Heart left ventricle (tissue), 16 donors: ENCODE measurements around the gene ZNF865. TPM values are rescaled to one million over a fixed set of nuclear protein-coding genes. Genes with fewer than 3 reads are reported as not detected.
"Not testable (repeated sequence)": the region's sequence is repeated elsewhere in the genome, so short reads cannot be mapped to it uniquely, and the experiment has no call there.

Source experiments
- ATAC-seq, 4 donors: fragments of 200-7000 bp; cut with Tn5 transposase; one replicate each; pipeline ENCODE4 v1.9.1; 2020 to 2022; ENCODE audit warnings: moderate library complexity in 4 of 4, mild to moderate bottlenecking in 3 of 4, moderate number of reproducible peaks in 1 of 4
- DNase-seq, 5 donors: peaks; one replicate each; pipeline ENCODE4 v3.0.0-alpha.2; 2020
- H3K27ac ChIP-seq, 12 donors: fragments of 200-600 bp; sonication (generic) in 4 of 12; one replicate each; pipeline versions ENCODE4 v1.5.0 to v1.8.0; 2016 to 2022; ENCODE audit warnings: mild to moderate bottlenecking in 2 of 12
- H3K27me3 ChIP-seq, 9 donors: fragments of 200-600 bp; sonication (generic) in 2 of 9; one replicate each; pipeline versions ENCODE4 v1.5.1 to v1.8.0; 2016 to 2022; ENCODE audit warnings: mild to moderate bottlenecking in 3 of 9
- H3K36me3 ChIP-seq, 9 donors: fragments of 200-600 bp; sonication (generic) in 2 of 9; one replicate each; pipeline versions ENCODE4 v1.5.0 to v1.8.0; 2018 to 2022; ENCODE audit warnings: mild to moderate bottlenecking in 2 of 9
- H3K4me1 ChIP-seq, 12 donors: fragments of 200-600 bp; sonication (generic) in 4 of 12; one replicate each; pipeline versions ENCODE4 v1.5.0 to v1.8.0; 2016 to 2022; ENCODE audit warnings: mild to moderate bottlenecking in 3 of 12
- H3K4me3 ChIP-seq, 12 donors: fragments of 200-600 bp; sonication (generic) in 4 of 12; one replicate each; pipeline versions ENCODE4 v1.5.0 to v1.8.0; 2017 to 2022; ENCODE audit warnings: mild to moderate bottlenecking in 9 of 12, moderate library complexity in 4 of 12
- H3K9me3 ChIP-seq, 12 donors: fragments of 200-600 bp; sonication (generic) in 4 of 12; one replicate each; pipeline versions ENCODE4 v1.5.0 to v1.8.0; 2016 to 2022; ENCODE audit warnings: mild to moderate bottlenecking in 1 of 12
- CTCF ChIP-seq, 12 donors: fragments of 200-600 bp; sonication (generic) in 4 of 12; IDR thresholded peaks; one replicate each; pipeline versions ENCODE4 v1.5.0 to v1.8.0; 2018 to 2022; ENCODE audit warnings: antibody characterized with exemption in 12 of 12, mild to moderate bottlenecking in 5 of 12
- POLR2A ChIP-seq, 2 donors: fragments of 450-650 bp; IDR thresholded peaks; one replicate each; pipeline ENCODE4 v1.6.1; 2017; ENCODE audit warnings: antibody characterized with exemption in 2 of 2, mild to moderate bottlenecking in 2 of 2, moderate library complexity in 2 of 2
- WGBS, 4 donors: extraction: QIAGEN DNeasy Blood & Tissue Kit in 2 of 4; methylation state at CpG; one replicate each; pipeline versions ENCODE4 v1.1.5 to v1.1.7; 2013 to 2018; 5-methylcytosine and 5-hydroxymethylcytosine counted together
- intact Hi-C, 10 donors: fragments of 100-400 bp; cut with DNase I; formaldehyde crosslinking; loops; one replicate each; pipeline versions ENCODE4 v1.11.1 to v1.14.2; 2022
- polyA plus RNA-seq, 2 donors: library from polyadenylated mRNA; stranded (reverse); fragments of 200-250 nt; gene quantifications; one replicate each; pipeline ENCODE4 v1.2.3, GENCODE V29; 2013
- total RNA-seq, 9 donors: library from RNA; depleted of rRNA in 2 of 9; stranded (reverse); fragments of >200 nt in 2 of 9; fragmentation: NEBNext Ultra II Directional in 3 of 9; extraction: Animal tissue kit (Norgen Biotek cat#: 25700) in 3 of 9; gene quantifications; one replicate each; pipeline versions ENCODE4 v1.1.0 to v1.2.4, GENCODE V29; 2016 to 2023
- donor health status: ischemic (EF 13 %, LVEDD 7.1; RV severe dilation, severe dysfunction).
- donor health status: healthy with polysubstance abuse.
- donor health status: DM: no; HTN: yes; CAD: no.
- donor health status: DM: no; HTN: no; CAD: no.
- donor health status: ischemic (EF 25% LVEDD 6.9; RV normal size, moderate dysfunction).
- donor health status: ischemic (EF 25% LVEDD 5.7; RV mildly dilated, moderate dysfunction).
- donor health status: healthy.
- donor health status: DM: yes; HTN: yes; CAD: no.
- donor health status: ischemic (EF 35%, LVEDD 5.7; RV mildly dilated, moderate dysfunction).
- donor health status: nonischemic (EF 11% LVEDD 7.7; RV severe dilation, severe dysfunction).
- donor health status: DM: yes; HTN: yes; CAD: no.
- donor health status: PGD.
- donor health status: ischemic (EF 29% LVEDD 5.4; RV normal size, mild dysfunction).
- donor health status: nonischemic (EF 23%, LVEDD 6.1; RV moderate dilation, normal function).

Gene ZNF865
- total and polyA plus RNA-seq, 11 donors, result 11.4 to 24.3 (median 14.2) TPM

GRCh38 chr19:55580628-55581144 lies 24.8 kb upstream of the ZNF865 start, which contains the start of gene ZNF579:
TSS of gene ZNF579 (minus strand) at chr19:55580848. CDS start at chr19:55579639, 1,209 bp downstream.
- TF ChIP-seq POLR2A (IDR thresholded peaks at IDR 0.05), result no peak
- TF ChIP-seq CTCF (IDR thresholded peaks at IDR 0.05), result no peak
- DNase-seq (peak; percentile 89 to 91 (median 90)), ATAC-seq (peak; percentile 78 to 92 (median 86))
- Histone ChIP-seq H3K9me3 (no peaks in the 10 kb centered on the region), H3K27me3 (peaks cover 0 to 3% (median 0%) of the 10 kb centered on the region in 9 donors), H3K36me3 (peaks cover 0 to 26% (median 16%) of the 10 kb centered on the region in 9 donors), H3K27ac (peak within 1 kb of the TSS; percentile 89 to 99 (median 94)), H3K4me1 (peaks cover 0 to 25% (median 12%) of the 10 kb centered on the region in 12 donors), H3K4me3 (peak within 1 kb of the TSS; percentile 74 to 97 (median 90))
- 0 to 2% (median 1%) methylated on average over 9 to 24 of the region's 24 CpGs for WGBS, 4 donors
- intact Hi-C loops, result loop anchor here in 3 of 10 donors (2.0 to 5.0 kb wide), 4 partner anchors 33 to 64 kb away; partner anchors contain the start of gene SBK3 (in 1 of the 3)

DNA sequence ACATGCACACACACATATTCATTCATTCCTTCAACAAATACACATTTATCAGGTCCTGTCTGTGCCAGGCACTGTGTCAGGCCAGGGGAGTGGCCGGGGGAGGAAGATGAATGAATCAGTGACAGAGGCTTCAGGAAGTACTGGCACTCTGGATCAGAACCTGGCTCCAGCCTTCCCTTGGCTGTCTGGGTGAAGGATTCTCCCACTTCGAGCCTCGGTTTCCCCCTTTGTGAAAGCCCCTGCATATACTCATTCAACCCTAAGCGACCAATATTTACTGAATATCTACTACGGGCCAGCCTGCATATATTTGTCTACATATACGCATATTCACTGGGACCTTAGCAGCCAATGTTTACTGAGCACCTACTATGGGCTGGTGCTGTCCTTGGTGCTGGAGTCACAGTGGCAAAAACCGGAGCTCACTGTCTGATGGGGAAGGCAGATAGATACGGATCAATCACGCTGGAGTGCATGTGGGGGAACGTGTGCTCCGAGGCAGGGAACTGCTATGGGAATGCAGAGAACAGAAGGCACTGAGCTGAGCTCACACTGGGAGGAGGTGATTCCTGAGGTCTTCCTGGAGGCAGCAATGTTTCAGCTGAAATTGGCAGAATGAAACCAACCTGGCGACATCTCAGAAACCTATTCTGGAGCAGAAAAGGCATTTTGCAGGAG lies 24.2 kb upstream of the ZNF865 start:
- DNase-seq, result no peak
- Histone ChIP-seq H3K4me1 (peaks cover 0 to 31% (median 16%) of the 10 kb centered on the region in 12 donors), H3K27ac (peak overlapping the region; percentile 89 to 99 (median 94)), H3K36me3 (peaks cover 0 to 26% (median 16%) of the 10 kb centered on the region in 9 donors), H3K9me3 (no peaks in the 10 kb centered on the region), H3K4me3 (peak overlapping the region; percentile 74 to 97 (median 90)), H3K27me3 (peaks cover 0 to 8% (median 0%) of the 10 kb centered on the region in 9 donors)
- TF ChIP-seq CTCF (IDR thresholded peaks at IDR 0.05) (no peak), POLR2A (IDR thresholded peaks at IDR 0.05) (no peak)
- 31 to 41% (median 36%) methylated on average over 12 of the region's 12 CpGs for WGBS, 4 donors
- ATAC-seq, result no peak
- intact Hi-C loops, result loop anchor here in 3 of 10 donors (2.0 to 5.0 kb wide), 4 partner anchors 34 to 64 kb away; partner anchors contain the start of gene SBK3 (in 1 of the 3)

GRCh38 chr19:55581823-55582223 lies 23.6 kb upstream of the ZNF865 start:
- Histone ChIP-seq H3K27ac (peak overlapping the region in 2 of 12 donors; percentile 13 to 94), H3K4me3 (no peak overlapping the region), H3K36me3 (peaks cover 0 to 25% (median 13%) of the 10 kb centered on the region in 9 donors), H3K4me1 (peaks cover 0 to 36% (median 22%) of the 10 kb centered on the region in 12 donors), H3K27me3 (peaks cover 0 to 10% (median 0%) of the 10 kb centered on the region in 9 donors), H3K9me3 (no peaks in the 10 kb centered on the region)
- 17 to 29% (median 26%) methylated on average over 6 of the region's 6 CpGs for WGBS, 4 donors
- TF ChIP-seq POLR2A (IDR thresholded peaks at IDR 0.05) (no peak), CTCF (IDR thresholded peaks at IDR 0.05) (no peak)
- DNase-seq (no peak), ATAC-seq (no peak)
- intact Hi-C loops, result loop anchor here in 3 of 10 donors (2.0 to 5.0 kb wide), 4 partner anchors 35 to 65 kb away; partner anchors contain the start of gene SBK3 (in 1 of the 3)

- H3K9me3 ChIP-seq, DNase-seq, H3K4me3 ChIP-seq, ATAC-seq: not testable (repeated sequence)
- H3K4me1 ChIP-seq, result peaks cover 0 to 41% (median 24%) of the 10 kb centered on the region in 12 donors
- peaks cover 0 to 21% (median 10%) of the 10 kb centered on the region in 9 donors for H3K36me3 ChIP-seq
- peak overlapping the region in 1 of 12 donors; percentile 13 for H3K27ac ChIP-seq
- intact Hi-C loops, result loop anchor here in 2 of 10 donors (5.0 kb wide), 2 partner anchors 35 to 65 kb away; partner anchors contain the start of gene SBK3 (in 1 of the 2)
- WGBS, 4 donors, result 68 to 74% (median 69%) methylated on average over 4 of the region's 4 CpGs
- H3K27me3 ChIP-seq, result peaks cover 0 to 10% (median 0%) of the 10 kb centered on the region in 9 donors
These were observed 23.2 kb upstream of the ZNF865 start for GRCh38 chr19:55582284-55582683.

- not testable (repeated sequence) for H3K36me3 ChIP-seq, H3K4me3 ChIP-seq, H3K9me3 ChIP-seq, ATAC-seq, DNase-seq, H3K27ac ChIP-seq
- intact Hi-C loops, result loop anchor here in 2 of 10 donors (5.0 kb wide), 2 partner anchors 37 to 67 kb away; partner anchors contain the start of gene SBK3 (in 1 of the 2)
- 80 to 87% (median 82%) methylated on average over 8 of the region's 8 CpGs for WGBS, 4 donors
- H3K4me1 ChIP-seq, result peaks cover 0 to 47% (median 26%) of the 10 kb centered on the region in 12 donors
- H3K27me3 ChIP-seq, result peaks cover 0 to 10% (median 0%) of the 10 kb centered on the region in 9 donors
These were observed 21.6 kb upstream of the ZNF865 start for GRCh38 chr19:55583897-55584296.
